GM18873 (cell line): ENCODE results near the gene KRT8.
"Not testable (repeated sequence)": the region's sequence is repeated elsewhere in the genome, so short reads cannot be mapped to it uniquely, and the experiment has no call there.

Experiments
- ATAC-seq: cut with Tn5 transposase; IDR thresholded peaks from one replicate; pipeline ENCODE4 v1.9.1; 2021; ENCODE audit warnings: mild to moderate bottlenecking, moderate library complexity, moderate number of reproducible peaks; ENCODE audit not compliant: unreplicated experiment, low FRiP score

Gene KRT8

GRCh38 chr12:52904509-52905300 is at the start of gene KRT8:
Gene KRT8, minus strand, starts transcription at chr12:52905076. Its CDS starts 95 bp downstream, at chr12:52904981.
- ATAC-seq: not testable (repeated sequence)

- no peak for ATAC-seq
Measured at GRCh38 chr12:52953181-52953841, 48.4 kb upstream of the KRT8 start.

GRCh38 chr12:52952076-52952801 is 47.4 kb upstream of the KRT8 start:
- ATAC-seq: no peak

GRCh38 chr12:52951640-52952039 is 46.8 kb upstream of the KRT8 start:
- ATAC-seq: no peak

- no peak for ATAC-seq
Measured at GRCh38 chr12:52951126-52951525, 46.2 kb upstream of the KRT8 start.

GRCh38 chr12:52950553-52950952 is 45.7 kb upstream of the KRT8 start:
- ATAC-seq: no peak

- ATAC-seq: no peak
Measured at GRCh38 chr12:52949413-52950331, 44.8 kb upstream of the KRT8 start.

- ATAC-seq: no peak
Measured at GRCh38 chr12:52947738-52948423, 43.0 kb upstream of the KRT8 start.

GRCh38 chr12:52946797-52947547 is 42.1 kb upstream of the KRT8 start:
- no peak for ATAC-seq

GRCh38 chr12:52946334-52946733 is 41.5 kb upstream of the KRT8 start:
- no peak for ATAC-seq

GRCh38 chr12:52945389-52946232 is 40.7 kb upstream of the KRT8 start:
- no peak for ATAC-seq

GRCh38 chr12:52944683-52945388 is 40.0 kb upstream of the KRT8 start:
- ATAC-seq: no peak

GRCh38 chr12:52942901-52943181 is 38.0 kb upstream of the KRT8 start:
- no peak for ATAC-seq

GRCh38 chr12:52942066-52942900 is 37.4 kb upstream of the KRT8 start:
- ATAC-seq: no peak

- ATAC-seq: no peak
Measured at GRCh38 chr12:52929538-52929937, 24.7 kb upstream of the KRT8 start.

GRCh38 chr12:52927964-52928363 is 23.1 kb upstream of the KRT8 start:
- ATAC-seq: no peak
